ENCODE measurements around the gene ISOC2.

- TF ChIP-seq NFRKB (IDR thresholded peaks at IDR 0.05) (no peak), FOXA1 (IDR thresholded peaks at IDR 0.05) (no peak), ARNT (IDR thresholded peaks at IDR 0.05) (no peak), SP1 (IDR thresholded peaks at IDR 0.05) (no peak), ZNF384 (IDR thresholded peaks at IDR 0.05) (no peak), CTBP1 (IDR thresholded peaks at IDR 0.05; ENCODE audit: borderline replicate concordance) (no peak), FOXM1 (IDR thresholded peaks at IDR 0.05; ENCODE audit: borderline replicate concordance) (no peak), ELF4 (IDR thresholded peaks at IDR 0.05) (no peak), SUZ12 (IDR thresholded peaks at IDR 0.05) (no peak), TARDBP (IDR thresholded peaks at IDR 0.05) (no peak), BHLHE40 (IDR thresholded peaks at IDR 0.05; ENCODE audit: borderline replicate concordance) (no peak), LEF1 (IDR thresholded peaks at IDR 0.05; ENCODE audit: borderline replicate concordance) (no peak), HDGF (IDR thresholded peaks at IDR 0.05; ENCODE audit: borderline replicate concordance) (no peak)
Observed at GRCh38 chr19:55434356-55434919, 27.0 kb downstream of the ISOC2 start.
